ENCODE results near the gene MRGPRE. TPM values are rescaled to one million over a fixed set of nuclear protein-coding genes. Genes with fewer than 3 reads are reported as not detected.

Gene MRGPRE
- total RNA-seq, 4 donors from 2014 or later, result 0.46 TPM; not detected in 3

DNA sequence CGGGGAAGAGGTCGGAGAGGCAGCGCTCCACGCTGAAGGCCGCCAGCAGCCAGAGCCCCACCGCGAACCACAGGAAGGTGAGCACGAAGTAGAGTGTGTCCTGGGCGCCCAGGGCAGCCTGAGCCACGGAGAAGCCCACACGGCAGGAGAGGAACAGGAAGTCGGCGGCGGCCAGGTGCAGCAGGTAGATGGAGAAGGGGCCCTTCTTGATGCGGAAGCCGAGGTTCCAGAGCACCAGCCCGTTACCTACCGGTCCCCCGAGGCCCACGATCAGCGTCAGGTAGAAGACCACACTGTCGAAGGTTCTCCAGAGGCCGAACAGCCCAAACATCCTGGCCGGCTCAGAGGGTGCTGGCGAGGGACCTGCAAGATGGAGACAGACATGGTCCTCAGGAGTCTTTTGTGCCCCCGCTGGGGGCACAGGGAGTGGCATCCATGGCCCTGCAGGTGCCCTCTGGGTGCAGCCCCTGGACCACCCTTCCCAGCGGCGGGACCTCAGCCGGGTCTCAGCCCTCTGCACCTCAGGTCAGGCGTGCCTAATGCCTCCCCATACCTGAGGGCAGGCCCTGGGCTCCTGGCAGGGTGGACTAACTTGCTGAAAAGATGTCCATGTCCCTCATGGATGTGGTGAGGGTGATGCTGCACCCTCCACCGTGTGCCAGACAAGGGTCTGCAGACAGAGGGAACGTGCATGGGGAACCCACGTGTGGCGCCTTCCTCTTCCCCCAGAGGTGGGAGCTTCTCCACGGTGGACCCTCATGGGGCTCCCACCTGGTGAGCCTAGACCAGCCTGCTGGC is 13.5 kb downstream of the MRGPRE start, which contains the start of gene MRGPRG:
TSS of gene MRGPRG (minus strand) at position 331 of the 798 bp plus-strand sequence. CDS start at position 331, 0 bp downstream.
- 91% methylated on average over 22 of the region's 35 CpGs for WGBS
- no peaks in the 10 kb centered on the region for H3K36me3 ChIP-seq
- intact Hi-C loops (cut with DNase I), result loop anchor here (5.0 kb wide), 2 partner anchors 111 to 181 kb away; no protein-coding TSS in a partner anchor
- TF ChIP-seq, protein P1, sequence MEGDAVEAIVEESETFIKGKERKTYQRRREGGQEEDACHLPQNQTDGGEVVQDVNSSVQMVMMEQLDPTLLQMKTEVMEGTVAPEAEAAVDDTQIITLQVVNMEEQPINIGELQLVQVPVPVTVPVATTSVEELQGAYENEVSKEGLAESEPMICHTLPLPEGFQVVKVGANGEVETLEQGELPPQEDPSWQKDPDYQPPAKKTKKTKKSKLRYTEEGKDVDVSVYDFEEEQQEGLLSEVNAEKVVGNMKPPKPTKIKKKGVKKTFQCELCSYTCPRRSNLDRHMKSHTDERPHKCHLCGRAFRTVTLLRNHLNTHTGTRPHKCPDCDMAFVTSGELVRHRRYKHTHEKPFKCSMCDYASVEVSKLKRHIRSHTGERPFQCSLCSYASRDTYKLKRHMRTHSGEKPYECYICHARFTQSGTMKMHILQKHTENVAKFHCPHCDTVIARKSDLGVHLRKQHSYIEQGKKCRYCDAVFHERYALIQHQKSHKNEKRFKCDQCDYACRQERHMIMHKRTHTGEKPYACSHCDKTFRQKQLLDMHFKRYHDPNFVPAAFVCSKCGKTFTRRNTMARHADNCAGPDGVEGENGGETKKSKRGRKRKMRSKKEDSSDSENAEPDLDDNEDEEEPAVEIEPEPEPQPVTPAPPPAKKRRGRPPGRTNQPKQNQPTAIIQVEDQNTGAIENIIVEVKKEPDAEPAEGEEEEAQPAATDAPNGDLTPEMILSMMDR (IDR thresholded peaks at IDR 0.05), result no peak
- TF ChIP-seq EP300 (IDR thresholded peaks at IDR 0.05), result no peak
- TF ChIP-seq POLR2AphosphoS5 (IDR thresholded peaks at IDR 0.05), result no peak
- TF ChIP-seq POLR2A (IDR thresholded peaks at IDR 0.05; ENCODE audit: low read depth), result no peak
- no peaks in the 10 kb centered on the region for H3K9me3 ChIP-seq
- no peak within 1 kb of the TSS for H3K27ac ChIP-seq (replicated peaks in 1 of 4)
- peaks cover 0 to 96% (median 21%) of the 10 kb centered on the region in 4 donors for H3K27me3 ChIP-seq
- H3K4me1 ChIP-seq, result peaks cover 5 to 14% (median 11%) of the 10 kb centered on the region in 4 donors
- H3K4me3 ChIP-seq, result no peak within 1 kb of the TSS
- DNase-seq (ENCODE audit: extremely low spot score), result no peak

DNA sequence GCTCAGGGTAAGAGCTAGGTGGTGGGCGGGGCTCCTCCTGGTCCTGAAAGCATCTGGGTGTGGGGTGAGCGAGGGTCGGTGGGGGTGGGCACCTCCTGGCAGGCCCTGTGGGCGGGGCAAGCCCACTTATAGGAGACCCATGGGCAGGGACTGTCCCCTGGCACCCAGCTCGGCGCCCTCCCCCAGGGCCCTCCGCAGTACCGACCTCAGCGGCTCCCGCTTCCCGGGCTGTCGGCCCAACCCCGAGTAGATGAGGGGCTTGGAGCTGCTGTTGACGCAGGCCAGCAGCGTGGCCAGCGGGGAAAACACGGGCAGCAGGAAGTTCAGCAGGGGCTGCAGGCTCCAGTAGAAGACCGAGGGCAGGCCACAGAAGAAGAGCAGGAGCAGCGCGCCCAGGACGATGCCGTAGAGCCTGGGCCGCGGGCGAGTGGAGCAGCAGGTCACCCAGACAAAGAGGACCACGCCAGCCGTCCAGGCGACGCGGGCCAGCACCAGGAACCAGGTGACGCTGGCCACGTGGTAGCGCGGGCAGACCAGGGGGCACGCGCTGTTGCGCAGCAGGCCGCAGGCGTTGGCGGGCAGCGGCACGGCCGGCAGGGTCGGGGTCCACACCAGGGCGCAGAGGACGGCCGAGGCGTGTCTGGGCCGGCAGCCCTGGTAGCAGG is 14.3 kb downstream of the MRGPRE start:
- H3K27me3 ChIP-seq, result peaks cover 0 to 92% (median 17%) of the 10 kb centered on the region in 4 donors
- H3K4me3 ChIP-seq, result no peak overlapping the region
- no peaks in the 10 kb centered on the region for H3K9me3 ChIP-seq
- no peak for DNase-seq (ENCODE audit: extremely low spot score)
- intact Hi-C loops (cut with DNase I), result loop anchor here (5.0 kb wide), 2 partner anchors 111 to 181 kb away; no protein-coding TSS in a partner anchor
- no peaks in the 10 kb centered on the region for H3K36me3 ChIP-seq
- WGBS, result 95% methylated on average over 29 of the region's 49 CpGs
- no peak for TF ChIP-seq POLR2AphosphoS5 (IDR thresholded peaks at IDR 0.05)
- TF ChIP-seq POLR2A (IDR thresholded peaks at IDR 0.05; ENCODE audit: low read depth), result no peak
- H3K27ac ChIP-seq (replicated peaks in 1 of 4), result no peak overlapping the region
- peaks cover 5 to 14% (median 11%) of the 10 kb centered on the region in 4 donors for H3K4me1 ChIP-seq

DNA sequence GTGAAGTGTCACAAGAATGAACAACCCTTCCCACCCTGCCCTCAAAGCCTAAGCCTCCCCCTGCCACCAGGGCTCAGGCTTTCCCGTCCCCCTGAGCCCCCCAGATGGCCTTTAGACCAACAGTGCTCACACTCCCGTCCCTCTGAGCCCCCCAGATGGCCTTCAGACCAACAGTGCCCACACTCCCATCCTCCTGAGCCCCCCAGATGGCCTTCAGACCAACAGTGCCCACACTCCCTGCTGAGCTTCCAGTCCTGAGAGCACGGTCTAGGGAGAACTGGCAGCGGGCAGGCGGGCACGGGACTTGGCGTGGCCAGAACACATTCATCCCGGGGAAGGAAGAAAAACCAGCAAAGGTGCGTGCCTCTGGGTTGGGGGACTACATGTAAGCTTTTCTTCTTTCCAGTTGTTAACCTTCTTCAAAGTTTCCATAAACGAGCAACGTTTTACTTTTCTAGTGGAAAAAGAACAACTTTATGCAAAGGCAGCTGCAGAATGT is 16.1 kb downstream of the MRGPRE start:
- peaks cover 0 to 73% (median 15%) of the 10 kb centered on the region in 4 donors for H3K27me3 ChIP-seq
- intact Hi-C loops (cut with DNase I), result loop anchor here (5.0 kb wide), 2 partner anchors 109 to 179 kb away; no protein-coding TSS in a partner anchor
- TF ChIP-seq EP300 (IDR thresholded peaks at IDR 0.05) (no peak), POLR2AphosphoS5 (IDR thresholded peaks at IDR 0.05) (no peak), POLR2A (IDR thresholded peaks at IDR 0.05; ENCODE audit: low read depth) (no peak)
- TF ChIP-seq, protein P1 (IDR thresholded peaks at IDR 0.05), result no peak
- peaks cover 0 to 10% (median 4%) of the 10 kb centered on the region in 4 donors for H3K9me3 ChIP-seq
- no peaks in the 10 kb centered on the region for H3K36me3 ChIP-seq
- no peak overlapping the region for H3K4me3 ChIP-seq
- DNase-seq (ENCODE audit: extremely low spot score), result no peak
- H3K4me1 ChIP-seq, result peaks cover 5 to 13% (median 10%) of the 10 kb centered on the region in 4 donors
- no peak overlapping the region for H3K27ac ChIP-seq (replicated peaks in 1 of 4)
- 55% methylated on average over 9 of the region's 11 CpGs for WGBS

DNA sequence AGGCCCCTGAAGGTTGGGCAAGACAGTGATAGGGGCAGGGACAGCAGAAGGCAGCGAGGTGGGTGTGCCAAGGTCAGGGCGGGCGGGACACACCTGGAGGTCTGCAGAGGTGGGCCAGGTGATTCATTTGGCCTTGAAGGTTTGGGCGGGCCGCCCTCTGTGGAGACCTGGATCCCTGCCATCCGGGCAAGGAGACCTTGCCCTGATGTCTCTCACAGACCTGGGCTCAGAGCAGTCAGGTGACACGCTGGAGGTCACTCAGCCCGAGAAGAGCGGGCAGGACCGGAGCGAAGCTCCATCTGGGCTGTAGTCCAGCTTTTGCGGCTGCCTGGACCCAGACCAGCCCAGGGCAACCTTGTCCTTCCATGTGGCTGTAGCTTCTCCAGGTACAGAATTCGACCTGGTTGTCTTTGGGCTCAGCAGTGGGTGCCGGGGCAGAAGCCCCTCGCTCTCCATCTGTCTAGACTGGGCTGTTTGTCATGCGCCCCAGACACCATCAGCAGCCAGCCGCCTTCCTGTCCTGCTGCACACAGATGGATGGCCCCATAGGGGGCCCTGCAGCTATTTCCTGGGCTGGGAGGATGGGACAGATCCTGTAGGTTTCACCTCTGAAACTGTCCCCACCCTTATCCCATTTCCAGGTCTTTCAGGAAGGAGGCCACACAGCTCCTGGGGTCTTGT is 16.7 kb downstream of the MRGPRE start:
- H3K27me3 ChIP-seq, result peaks cover 0 to 67% (median 11%) of the 10 kb centered on the region in 4 donors
- WGBS, result 92% methylated on average over 9 of the region's 17 CpGs
- H3K36me3 ChIP-seq, result no peaks in the 10 kb centered on the region
- no peak overlapping the region for H3K4me3 ChIP-seq
- H3K4me1 ChIP-seq, result peaks cover 5 to 8% (median 7%) of the 10 kb centered on the region in 4 donors
- TF ChIP-seq POLR2AphosphoS5 (IDR thresholded peaks at IDR 0.05), result no peak
- no peak for TF ChIP-seq EP300 (IDR thresholded peaks at IDR 0.05)
- no peak for TF ChIP-seq POLR2A (IDR thresholded peaks at IDR 0.05; ENCODE audit: low read depth)
- TF ChIP-seq, protein P1 (IDR thresholded peaks at IDR 0.05), result no peak
- DNase-seq (ENCODE audit: extremely low spot score), result no peak
- intact Hi-C loops (cut with DNase I), result loop anchor here (5.0 kb wide), 2 partner anchors 108 to 178 kb away; no protein-coding TSS in a partner anchor
- peaks cover 0 to 15% (median 4%) of the 10 kb centered on the region in 4 donors for H3K9me3 ChIP-seq
- no peak overlapping the region for H3K27ac ChIP-seq (replicated peaks in 1 of 4)
